ENCODE results near the gene PLIN5. TPM values are rescaled to one million over a fixed set of nuclear protein-coding genes. Genes with fewer than 3 reads are reported as not detected.
"Not testable (repeated sequence)": the region's sequence is repeated elsewhere in the genome, so short reads cannot be mapped to it uniquely, and the experiment has no call there.

PLIN5 gene
- polyA plus RNA-seq, 4 donors: 2.6 to 12.3 (median 5.4) TPM

DNA sequence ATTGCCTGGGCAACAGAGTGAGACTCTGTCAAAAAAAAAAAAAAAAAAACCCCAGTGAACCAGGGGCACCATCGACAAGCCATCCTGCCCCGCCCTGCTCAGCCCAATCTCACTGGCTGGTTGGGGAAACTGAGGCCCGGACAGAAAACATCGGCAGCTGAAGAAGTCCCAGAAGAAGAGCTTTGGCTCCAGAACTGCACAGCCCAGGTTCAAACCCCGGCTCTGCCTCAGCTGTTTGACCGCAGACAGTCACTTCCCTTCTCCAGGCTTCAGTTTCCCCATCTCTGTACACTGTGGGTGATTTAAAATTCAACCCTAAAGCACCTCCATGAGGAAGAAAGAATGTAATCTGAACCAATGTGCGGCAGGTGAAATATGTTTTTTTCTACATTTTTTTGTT is 33.9 kb upstream of the PLIN5 start:
- DNase-seq (ENCODE audit: low read depth in 4 of 4, low spot score in 2 of 4): no peak

DNA sequence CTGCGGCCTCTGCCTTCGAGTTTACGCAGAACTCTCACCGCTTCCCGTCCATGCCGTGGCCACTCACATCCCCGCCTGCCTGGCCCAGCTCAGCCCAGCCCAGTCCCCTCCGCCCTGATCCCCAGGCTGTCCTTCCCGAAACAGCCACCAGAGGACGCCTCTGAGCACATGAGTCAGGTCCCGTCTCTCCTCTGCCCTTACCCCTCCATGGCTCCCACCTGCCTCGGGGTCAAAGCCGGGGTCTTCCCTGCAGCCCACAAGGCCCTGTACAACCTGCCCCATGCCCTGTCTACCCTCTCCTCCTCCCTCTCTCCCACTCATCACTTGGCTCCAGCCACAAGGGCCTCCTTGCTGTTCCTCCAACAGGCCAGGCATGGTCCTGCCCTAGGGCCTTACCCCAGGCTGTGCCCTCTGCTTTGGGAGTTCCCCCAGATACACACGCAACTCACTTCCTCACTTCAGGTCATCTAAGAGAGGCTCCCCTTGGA is 32.6 kb upstream of the PLIN5 start:
- DNase-seq (ENCODE audit: low read depth in 4 of 4, low spot score in 2 of 4): no peak

DNA sequence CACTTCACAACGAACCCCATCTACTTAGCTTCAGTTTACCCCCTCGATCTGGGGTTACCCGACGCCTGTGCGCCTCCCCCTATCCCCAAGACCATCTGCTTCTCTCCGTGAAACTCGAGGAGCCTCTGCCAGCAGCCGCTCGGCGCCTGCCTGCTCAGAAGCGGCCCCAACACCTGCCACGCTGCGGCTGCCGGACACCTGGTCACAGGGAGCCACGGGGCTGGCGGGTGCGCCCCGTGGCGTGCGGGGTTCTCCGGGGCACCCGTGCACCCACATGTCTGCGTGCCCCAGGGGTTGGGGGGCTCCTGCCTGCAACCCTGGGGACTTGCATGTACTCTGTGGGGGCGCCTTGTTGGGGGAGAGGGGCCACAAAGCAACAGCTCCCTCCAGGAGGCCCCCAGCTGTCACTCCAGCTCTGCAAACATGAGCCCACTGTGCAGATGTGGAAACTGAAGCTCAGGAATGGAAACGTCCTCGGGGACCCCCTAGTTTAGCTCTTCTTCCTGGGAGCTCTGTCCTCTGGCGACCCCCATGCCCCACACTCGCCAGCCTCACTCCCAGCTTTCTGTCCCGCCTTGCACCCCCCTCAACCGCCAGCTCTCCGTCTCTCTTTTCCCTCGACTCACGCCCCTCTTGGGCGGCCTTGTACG is 31.5 kb upstream of the PLIN5 start:
- DNase-seq (ENCODE audit: low read depth in 4 of 4, low spot score in 2 of 4): no peak

DNA sequence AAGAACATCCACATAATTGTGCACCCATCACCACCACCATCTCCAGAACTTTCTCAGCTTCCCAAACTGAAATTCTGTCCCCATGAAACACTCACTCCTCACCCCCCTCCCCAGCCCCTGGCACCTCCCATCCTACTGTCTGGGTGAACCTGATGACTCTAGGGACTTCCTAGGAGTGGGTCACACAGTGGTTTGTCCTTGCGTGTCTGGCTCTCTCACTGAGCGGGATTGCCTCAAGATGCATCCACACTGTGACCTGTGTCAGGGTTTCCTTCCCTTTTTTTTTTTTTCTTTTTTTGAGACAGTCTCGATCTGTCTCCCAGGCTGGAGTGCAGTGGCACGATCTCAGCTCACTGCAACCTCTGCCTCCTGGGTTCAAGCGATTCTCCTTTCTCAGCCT is 28.5 kb upstream of the PLIN5 start:
- not testable (repeated sequence) for DNase-seq (ENCODE audit: low read depth in 4 of 4, low spot score in 2 of 4)

DNA sequence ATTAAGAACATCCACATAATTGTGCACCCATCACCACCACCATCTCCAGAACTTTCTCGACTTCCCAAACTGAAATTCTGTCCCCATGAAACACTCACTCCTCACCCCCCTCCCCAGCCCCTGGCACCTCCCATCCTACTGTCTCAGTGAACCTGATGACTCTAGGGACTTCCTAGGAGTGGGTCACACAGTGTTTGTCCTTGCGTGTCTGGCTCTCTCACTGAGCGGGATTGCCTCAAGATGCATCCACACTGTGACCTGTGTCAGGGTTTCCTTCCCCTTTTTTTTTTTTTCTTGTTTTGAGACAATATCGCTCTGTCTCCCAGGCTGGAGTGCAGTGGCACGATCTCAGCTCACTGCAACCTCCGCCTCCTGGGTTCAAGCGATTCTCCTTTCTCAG is 27.1 kb upstream of the PLIN5 start:
- not testable (repeated sequence) for DNase-seq (ENCODE audit: low read depth in 4 of 4, low spot score in 2 of 4)

DNA sequence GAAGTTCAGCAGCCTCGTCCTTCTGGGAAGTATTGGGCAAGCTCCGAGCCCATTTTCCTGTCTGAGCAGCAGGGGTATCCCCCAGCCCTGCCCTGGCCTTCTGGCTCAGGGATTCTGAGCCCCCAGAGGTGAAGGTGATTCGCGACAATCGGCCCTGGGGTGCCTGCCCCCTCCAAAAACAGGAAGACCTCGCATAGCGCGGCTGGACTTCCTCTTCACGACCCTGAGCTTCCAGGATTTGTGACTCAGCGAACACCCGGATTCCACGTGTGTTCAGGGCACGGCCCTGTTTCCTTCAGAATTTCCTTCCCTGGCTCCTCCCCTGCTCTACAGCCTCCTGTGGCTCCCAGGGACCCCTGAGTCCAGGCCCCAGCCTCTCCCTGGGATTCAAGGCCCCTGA is 24.5 kb upstream of the PLIN5 start, which contains the start of gene SEMA6B:
SEMA6B (minus strand) TSS at position 116 of the 400 bp plus-strand sequence. CDS start 1,227 bp downstream, outside the sequence.
- no peak for DNase-seq (ENCODE audit: low read depth in 4 of 4, low spot score in 2 of 4)

DNA sequence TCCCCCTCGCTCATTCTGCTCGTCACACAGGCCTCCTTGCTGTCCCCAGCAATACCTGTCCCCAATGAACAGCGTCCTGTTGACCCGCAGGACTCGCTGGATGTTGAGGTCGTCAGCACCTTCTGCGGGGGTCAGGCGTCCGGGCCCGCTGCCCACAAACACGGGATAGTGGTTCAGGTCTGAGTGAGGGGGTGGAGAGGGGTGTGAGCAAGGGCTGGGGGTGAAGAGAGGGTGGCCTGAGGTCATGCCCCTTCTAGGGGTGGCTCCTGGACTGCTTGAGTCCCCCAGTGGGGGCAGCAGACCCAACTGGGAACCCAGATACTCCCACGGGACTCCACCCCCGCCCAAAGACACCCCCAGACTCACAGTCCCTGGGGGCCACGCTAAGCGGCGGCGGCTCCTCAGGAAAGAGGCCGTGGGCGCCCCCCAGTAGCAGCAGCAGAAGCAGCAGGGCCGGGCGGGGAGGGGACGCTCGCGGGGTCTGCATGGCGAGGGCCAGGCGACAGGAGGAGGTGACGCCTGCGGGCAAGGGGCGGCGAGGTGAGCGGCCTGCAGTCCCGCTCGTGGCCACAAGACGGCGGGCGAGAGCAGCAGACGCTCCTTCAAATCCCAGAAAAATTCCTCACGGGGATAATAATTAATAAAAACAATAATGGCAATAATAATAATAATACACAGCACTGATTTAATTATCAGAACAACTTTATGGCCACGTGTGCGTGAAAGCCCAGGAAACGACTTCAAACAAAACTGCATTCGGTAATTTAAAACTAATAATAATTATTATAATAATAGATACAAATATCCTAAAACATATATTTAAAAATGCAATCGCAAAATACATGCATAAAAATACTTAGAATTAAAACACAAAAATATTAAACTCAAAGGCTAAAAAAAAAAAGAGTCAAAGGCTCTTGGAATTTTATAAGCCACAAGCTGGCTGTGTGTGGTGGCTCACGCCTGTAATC is 23.2 kb upstream of the PLIN5 start:
- DNase-seq (ENCODE audit: low read depth in 4 of 4, low spot score in 2 of 4): no peak

DNA sequence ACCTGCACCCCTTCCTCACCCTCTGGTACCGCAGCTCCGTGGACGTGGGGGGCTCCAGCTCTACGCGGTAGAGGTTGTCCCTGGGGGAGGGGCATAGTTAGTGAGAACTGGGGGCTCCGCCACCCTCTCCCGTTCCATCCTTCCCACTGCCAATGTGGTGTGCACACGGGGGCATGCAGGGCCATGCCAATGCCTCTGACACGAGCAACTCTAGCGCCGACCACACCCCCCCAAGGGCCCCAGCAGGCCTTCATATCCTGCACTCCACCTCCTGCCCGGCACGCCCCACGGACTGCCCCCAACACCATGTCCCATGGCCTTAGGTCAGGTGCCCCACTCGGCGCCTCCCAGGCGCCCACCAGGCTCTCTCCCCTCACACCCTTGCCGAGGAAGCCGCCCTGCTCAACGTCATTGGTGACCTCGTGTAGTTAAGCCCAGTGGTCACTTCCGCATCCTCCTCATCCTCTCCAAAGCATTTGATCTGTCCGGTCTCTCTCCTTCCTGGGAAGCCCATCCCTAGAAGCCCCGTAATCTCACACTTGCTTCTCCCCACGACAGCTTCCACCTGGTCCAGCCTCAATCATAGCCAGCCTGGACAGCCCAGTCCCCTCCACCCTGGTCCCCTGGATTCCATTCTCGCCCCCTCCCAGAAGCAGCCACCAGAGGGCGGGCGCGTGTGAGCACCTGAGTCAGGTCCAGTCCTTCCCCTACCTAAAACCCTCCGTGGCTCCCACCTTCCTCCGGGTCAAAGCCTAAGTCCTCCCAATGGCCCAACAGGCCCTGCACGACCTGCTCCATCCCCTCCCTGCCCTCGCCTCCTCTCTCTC is 22.3 kb upstream of the PLIN5 start:
- DNase-seq (ENCODE audit: low read depth in 4 of 4, low spot score in 2 of 4): no peak

DNA sequence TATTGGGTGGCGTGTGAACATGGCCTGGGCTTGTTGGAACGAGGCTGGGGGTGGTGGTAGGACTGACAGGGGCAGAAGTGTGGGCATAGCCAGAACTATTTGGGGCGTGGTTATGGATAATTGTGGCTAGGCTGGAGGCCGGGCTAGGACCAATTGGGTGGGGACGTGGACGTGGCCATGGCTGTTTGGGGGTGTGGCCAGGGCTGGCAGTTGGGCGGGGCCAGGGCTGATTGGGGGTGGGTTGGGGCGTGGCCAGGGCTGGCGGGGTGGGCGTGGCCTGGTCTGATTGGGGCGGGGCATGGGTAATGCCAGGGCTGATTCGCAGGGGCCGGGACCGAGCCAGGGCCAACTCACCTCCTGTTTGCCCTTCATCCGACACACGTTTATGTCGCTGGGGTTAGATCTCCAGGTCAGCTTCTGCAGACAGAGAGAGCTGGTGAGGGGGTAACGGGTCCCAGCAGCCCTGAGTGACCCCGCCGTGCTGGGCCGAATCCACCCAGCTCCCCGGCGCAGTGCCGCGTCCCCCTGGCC is 21.6 kb upstream of the PLIN5 start:
- no peak for DNase-seq (ENCODE audit: low read depth in 4 of 4, low spot score in 2 of 4)

DNA sequence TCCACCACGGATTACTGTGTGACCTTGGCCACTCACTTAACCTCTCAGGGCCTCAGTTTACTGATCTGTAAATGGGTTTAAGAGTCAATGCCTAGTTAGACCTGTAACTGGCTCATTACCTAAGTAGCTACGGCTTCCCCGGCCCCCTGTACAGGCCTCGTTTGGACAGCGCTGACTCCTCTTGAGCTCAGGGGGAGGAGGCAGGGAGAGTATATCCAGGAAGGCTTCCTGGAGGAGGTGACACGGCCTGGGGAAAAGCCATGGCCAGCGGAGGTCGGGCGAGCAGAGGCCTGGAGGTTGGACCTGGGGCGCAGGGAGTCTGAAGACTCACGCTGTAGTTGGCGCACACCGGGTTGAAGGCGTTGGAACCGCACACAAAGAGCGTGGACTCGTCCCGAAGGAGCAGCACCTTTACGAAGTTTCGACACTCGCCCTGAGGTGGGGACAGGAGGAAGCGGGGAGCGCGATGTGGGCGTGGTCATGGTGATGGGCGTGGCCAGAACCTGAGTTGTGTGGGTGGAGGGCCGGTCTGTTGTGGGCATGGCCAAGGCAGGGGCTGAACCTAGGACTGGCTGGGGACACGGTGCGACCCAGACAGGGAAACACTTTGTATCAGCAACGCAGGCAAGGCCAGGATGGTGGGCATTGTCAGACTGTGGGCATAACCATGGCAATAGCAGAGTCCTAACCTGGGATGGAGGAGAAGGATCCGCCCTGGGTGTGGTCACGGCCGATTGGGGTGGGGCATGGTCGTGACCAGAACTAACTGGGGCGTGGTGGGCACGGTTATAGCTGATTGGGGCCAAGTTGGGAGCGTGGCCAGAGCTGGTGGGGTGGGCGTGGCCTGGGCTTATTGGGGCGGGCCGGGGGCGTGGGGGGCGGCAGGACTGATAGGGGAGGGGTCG is 20.9 kb upstream of the PLIN5 start:
- DNase-seq (ENCODE audit: low read depth in 4 of 4, low spot score in 2 of 4): no peak

DNA sequence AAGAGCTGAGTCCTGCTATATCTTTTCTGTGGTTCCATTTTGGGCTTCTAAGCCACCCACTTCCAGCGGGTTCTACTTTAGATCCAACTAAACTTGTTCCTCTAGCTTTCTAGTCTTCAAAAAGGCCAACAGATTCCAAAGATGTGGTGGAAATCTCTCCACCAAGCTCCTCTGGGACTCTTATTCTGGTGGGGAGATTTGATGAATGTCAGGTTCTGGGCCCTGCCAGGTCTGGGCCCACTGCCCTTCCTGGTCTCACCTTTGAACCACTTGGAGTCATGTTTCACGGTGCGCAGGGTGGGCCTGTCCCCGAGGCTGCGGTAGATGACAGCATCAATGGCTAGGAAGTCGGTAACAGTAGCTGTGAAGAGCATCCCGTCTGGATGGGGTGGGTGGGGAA is 19.7 kb upstream of the PLIN5 start:
- no peak for DNase-seq (ENCODE audit: low read depth in 4 of 4, low spot score in 2 of 4)

DNA sequence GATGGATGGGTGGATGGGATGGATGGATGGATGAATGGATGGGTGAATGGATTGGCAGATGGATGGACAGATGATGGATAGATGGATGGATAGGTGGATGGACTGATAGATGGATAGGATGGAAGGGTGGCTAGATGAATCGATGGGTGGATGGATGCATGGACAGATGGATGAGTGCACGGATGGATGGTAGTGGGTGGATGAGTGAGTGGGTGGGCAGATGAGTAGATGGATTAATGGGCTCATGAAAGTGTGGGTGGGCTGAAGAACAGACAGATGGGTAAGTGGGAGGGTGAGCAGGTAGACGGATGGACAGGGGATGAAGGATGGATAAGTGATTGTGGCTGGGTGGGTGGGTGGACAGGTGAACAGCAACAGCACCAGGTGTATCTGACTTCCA is 18.8 kb upstream of the PLIN5 start:
- DNase-seq (ENCODE audit: low read depth in 4 of 4, low spot score in 2 of 4): no peak

DNA sequence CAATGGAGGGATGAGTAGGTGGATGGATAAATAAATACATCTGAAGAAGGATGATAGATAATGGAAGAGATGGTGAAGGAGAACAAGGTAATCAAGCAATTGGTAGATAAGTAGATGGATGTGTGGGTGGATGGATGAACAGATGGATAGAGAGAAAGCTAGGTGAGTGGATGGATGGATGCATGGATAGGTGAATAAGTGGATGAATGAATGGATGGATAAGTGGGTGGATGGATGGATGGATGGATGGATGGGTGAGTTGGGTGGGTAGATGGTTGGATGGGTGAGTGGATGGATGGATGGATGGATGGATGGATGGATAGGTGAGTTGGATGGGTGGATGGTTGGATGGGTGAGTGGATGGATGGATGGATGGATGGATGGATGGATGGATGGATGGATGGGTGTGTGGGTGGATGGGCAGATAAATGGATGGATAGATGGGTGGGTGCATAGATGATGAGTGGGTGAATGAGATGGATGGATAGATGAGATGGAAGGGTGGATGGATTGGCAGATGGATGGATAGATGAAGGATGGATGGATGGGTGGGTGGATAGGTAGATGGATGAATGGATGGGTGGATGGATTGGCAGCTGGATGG is 18.2 kb upstream of the PLIN5 start:
- no peak for DNase-seq (ENCODE audit: low read depth in 4 of 4, low spot score in 2 of 4)

DNA sequence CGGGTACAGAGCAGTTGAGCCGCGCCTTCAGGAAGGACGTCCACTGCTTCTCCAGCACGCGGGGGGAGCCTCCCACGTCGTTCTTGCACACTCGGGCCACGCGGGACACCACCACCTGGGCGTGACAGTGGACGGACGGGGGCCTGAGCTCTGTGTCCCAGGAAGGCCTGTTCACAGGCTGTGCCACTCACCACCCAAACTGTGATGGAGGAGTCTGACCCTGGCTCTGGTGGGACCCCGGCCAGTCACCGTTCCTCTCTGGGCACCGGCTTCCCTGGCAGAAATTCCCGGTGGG is 17.4 kb upstream of the PLIN5 start:
- no peak for DNase-seq (ENCODE audit: low read depth in 4 of 4, low spot score in 2 of 4)

DNA sequence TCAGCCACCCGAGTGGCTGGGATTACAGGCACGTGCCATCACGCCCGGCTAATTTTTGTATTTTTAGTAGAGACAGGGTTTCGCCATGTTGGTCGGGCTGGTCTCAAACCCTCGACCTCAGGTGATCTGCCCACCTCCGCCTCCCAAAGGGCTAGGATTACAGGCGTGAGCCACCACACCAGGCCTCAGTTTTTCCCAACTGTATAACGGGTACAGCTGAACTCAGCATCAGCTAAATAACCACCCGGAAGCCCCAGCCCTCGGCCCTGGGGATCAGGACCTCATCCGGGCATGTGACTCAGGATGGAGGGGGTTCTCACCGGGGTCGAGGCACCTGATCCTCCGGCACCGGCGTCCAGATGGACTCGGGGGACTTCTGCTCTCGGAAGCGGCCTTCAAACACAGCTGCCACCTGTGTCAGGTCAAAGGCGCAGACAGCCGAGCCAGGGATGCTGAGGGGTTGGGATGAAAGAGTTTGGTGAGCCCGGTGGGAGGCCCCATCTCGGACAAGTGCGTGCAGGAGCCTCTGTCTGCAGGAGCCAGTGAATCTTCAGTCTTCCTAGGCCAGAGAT is 15.5 kb upstream of the PLIN5 start:
- no peak for DNase-seq (ENCODE audit: low read depth in 4 of 4, low spot score in 2 of 4)

DNA sequence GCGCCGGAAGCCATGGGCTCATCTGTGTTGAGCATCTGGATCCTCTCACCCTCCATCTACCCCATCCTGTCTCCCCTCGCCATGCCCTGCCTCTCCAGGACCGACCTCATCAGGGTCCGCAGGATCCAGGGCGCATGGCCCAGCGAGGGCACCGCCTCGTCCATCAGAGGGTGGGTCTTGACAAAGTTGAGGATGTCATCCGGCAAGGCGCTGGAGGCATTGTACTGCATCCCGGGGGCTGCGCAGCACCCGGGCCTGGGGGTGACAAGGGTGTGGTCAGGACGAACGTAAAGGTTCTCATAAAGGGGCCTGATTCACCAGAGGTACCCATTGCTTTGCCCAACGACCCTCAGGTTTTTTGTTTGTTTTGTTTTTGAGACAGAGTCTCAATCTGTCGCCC is 15.0 kb upstream of the PLIN5 start:
- no peak for DNase-seq (ENCODE audit: low read depth in 4 of 4, low spot score in 2 of 4)

DNA sequence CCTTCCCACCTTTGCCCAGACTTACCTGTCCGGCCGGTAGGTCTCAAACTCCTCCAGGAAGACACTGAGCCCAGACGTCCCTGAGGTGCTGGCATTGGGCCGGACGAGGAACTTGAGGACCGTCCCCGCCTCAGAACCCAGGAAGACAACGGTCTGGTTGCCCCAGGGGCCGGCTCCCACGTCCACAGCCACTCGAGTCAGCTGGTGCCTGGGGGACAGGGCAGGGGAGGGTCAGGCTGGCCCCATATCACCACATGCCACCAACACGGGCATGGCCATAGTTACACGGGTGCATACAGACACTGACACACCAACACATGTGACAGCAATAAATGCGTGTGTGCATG is 13.2 kb upstream of the PLIN5 start:
- DNase-seq (ENCODE audit: low read depth in 4 of 4, low spot score in 2 of 4): no peak

DNA sequence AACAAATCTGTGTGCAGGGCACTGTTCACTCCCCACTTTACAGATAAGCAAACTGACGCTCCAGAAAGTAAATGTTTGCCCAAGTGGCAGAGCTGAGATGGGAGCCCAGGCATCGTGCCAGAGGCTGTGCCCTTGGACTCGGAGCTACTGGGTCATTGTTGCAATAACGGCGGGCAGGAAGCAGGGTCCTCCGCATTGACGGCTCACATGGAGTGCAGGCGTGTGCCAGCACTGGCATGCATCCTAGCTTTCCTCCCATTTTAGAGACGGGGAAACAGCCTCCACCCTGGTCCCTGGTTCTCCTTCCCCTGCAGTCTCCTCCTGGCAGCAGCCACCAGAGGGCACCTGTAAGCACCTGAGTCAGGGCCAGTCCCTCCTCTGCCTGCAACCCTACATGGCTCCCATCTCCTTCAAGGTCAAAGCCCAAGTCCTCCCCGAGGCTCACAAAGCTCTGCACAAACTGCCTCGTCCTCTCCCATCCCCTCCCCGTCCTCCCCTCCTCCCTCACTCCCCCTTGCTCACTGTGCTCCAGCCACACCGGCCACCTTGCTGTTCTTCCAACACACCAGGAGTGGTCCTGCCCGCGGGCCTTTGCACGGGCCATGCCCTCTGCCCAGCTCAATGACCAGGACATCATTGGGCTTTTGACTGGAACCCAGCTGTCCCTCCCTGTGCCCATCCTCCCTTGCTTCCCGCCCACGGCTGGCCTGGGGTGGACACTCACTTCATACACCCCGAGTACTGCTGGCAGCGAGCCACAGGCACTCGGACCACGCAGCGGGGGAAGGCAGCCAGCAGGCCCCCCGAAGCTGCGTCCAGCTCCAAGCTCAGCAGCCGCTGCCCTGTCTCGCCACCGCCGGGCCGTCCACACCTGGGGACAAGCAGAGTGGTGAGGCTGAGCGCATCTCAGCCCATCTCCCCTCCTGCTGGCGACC is 12.5 kb upstream of the PLIN5 start:
- no peak for DNase-seq (ENCODE audit: low read depth in 4 of 4, low spot score in 2 of 4)

All from left renal cortex interstitium (tissue), 4 donors.